Measurements from ENCODE around the gene LACC1.

- TF ChIP-seq EZH2 (IDR thresholded peaks at IDR 0.05), result no peak
- TF ChIP-seq, protein P1, sequence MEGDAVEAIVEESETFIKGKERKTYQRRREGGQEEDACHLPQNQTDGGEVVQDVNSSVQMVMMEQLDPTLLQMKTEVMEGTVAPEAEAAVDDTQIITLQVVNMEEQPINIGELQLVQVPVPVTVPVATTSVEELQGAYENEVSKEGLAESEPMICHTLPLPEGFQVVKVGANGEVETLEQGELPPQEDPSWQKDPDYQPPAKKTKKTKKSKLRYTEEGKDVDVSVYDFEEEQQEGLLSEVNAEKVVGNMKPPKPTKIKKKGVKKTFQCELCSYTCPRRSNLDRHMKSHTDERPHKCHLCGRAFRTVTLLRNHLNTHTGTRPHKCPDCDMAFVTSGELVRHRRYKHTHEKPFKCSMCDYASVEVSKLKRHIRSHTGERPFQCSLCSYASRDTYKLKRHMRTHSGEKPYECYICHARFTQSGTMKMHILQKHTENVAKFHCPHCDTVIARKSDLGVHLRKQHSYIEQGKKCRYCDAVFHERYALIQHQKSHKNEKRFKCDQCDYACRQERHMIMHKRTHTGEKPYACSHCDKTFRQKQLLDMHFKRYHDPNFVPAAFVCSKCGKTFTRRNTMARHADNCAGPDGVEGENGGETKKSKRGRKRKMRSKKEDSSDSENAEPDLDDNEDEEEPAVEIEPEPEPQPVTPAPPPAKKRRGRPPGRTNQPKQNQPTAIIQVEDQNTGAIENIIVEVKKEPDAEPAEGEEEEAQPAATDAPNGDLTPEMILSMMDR (IDR thresholded peaks at IDR 0.05), result no peak
These were observed 1.9 kb upstream of the LACC1 start for GRCh38 chr13:43877766-43878165.

Measured in neural progenitor cell (in vitro differentiated cells).